Chondrocyte (in vitro differentiated cells): ENCODE measurements around the gene C9orf153. TPM values are rescaled to one million over a fixed set of nuclear protein-coding genes. Genes with fewer than 3 reads are reported as not detected.
"Not testable (repeated sequence)": the region's sequence is repeated elsewhere in the genome, so short reads cannot be mapped to it uniquely, and the experiment has no call there.

ENCODE experiments used
- DNase-seq: peaks from one replicate; pipeline ENCODE4 v3.0.0; 2021; ENCODE audit warnings: mixed read lengths, low spot score
- H3K27ac Mint-ChIP-seq: one replicate; pipeline ENCODE4 v1.8.0; 2021; ENCODE audit warnings: mild to moderate bottlenecking, moderate library complexity, mixed read lengths; ENCODE audit not compliant: unreplicated experiment
- H3K27me3 Mint-ChIP-seq: 2 replicates; pipeline ENCODE4 v1.8.0; 2021; ENCODE audit warnings: low read depth, mixed read lengths
- H3K36me3 Mint-ChIP-seq: 2 replicates; pipeline ENCODE4 v1.8.0; 2021; ENCODE audit warnings: low read depth, mixed read lengths
- H3K4me1 Mint-ChIP-seq: 2 replicates; pipeline ENCODE4 v1.8.0; 2021; ENCODE audit warnings: low read depth, mild to moderate bottlenecking, mixed read lengths
- H3K4me3 Mint-ChIP-seq: one replicate; pipeline ENCODE4 v1.8.0; 2021; ENCODE audit warnings: mild to moderate bottlenecking, moderate library complexity, mixed read lengths; ENCODE audit not compliant: unreplicated experiment
- H3K9me3 Mint-ChIP-seq: 2 replicates; pipeline ENCODE4 v1.8.0; 2021; ENCODE audit warnings: low read depth, mixed read lengths
- CTCF ChIP-seq: fragments of 200-600 bp; sonication (generic); IDR thresholded peaks from 2 replicates; pipeline ENCODE4 v1.5.0; 2021; ENCODE audit warnings: antibody characterized with exemption, mild to moderate bottlenecking, moderate library complexity
- total RNA-seq: library from RNA; stranded (reverse); gene quantifications from 3 replicates; pipeline ENCODE4 v1.2.1, GENCODE V29; 2021

Gene C9orf153
- total RNA-seq, 1 donor from 2014 or later = not detected

GRCh38 chr9:86300701-86301100 lies 41.2 kb upstream of the C9orf153 start:
- no peak overlapping the region for H3K27ac Mint-ChIP-seq
- DNase-seq = no peak
- peaks cover 45% of the 10 kb centered on the region for H3K36me3 Mint-ChIP-seq
- no peaks in the 10 kb centered on the region for H3K9me3 Mint-ChIP-seq
- no peak for TF ChIP-seq CTCF
- peaks cover 11% of the 10 kb centered on the region for H3K4me1 Mint-ChIP-seq
- no peaks in the 10 kb centered on the region for H3K27me3 Mint-ChIP-seq
- no peak overlapping the region for H3K4me3 Mint-ChIP-seq

GRCh38 chr9:86298873-86299272 lies 39.4 kb upstream of the C9orf153 start:
- DNase-seq = no peak
- H3K4me3 Mint-ChIP-seq = no peak overlapping the region
- peaks cover 42% of the 10 kb centered on the region for H3K36me3 Mint-ChIP-seq
- no peak for TF ChIP-seq CTCF
- H3K9me3 Mint-ChIP-seq = no peaks in the 10 kb centered on the region
- no peak overlapping the region for H3K27ac Mint-ChIP-seq
- H3K27me3 Mint-ChIP-seq = no peaks in the 10 kb centered on the region
- peaks cover 6% of the 10 kb centered on the region for H3K4me1 Mint-ChIP-seq

- not testable (repeated sequence) for H3K9me3 Mint-ChIP-seq, DNase-seq, H3K4me1 Mint-ChIP-seq, H3K27me3 Mint-ChIP-seq, H3K4me3 Mint-ChIP-seq, H3K27ac Mint-ChIP-seq
- H3K36me3 Mint-ChIP-seq = peaks cover 12% of the 10 kb centered on the region
These were observed 30.9 kb upstream of the C9orf153 start for GRCh38 chr9:86290341-86290740.

DNA sequence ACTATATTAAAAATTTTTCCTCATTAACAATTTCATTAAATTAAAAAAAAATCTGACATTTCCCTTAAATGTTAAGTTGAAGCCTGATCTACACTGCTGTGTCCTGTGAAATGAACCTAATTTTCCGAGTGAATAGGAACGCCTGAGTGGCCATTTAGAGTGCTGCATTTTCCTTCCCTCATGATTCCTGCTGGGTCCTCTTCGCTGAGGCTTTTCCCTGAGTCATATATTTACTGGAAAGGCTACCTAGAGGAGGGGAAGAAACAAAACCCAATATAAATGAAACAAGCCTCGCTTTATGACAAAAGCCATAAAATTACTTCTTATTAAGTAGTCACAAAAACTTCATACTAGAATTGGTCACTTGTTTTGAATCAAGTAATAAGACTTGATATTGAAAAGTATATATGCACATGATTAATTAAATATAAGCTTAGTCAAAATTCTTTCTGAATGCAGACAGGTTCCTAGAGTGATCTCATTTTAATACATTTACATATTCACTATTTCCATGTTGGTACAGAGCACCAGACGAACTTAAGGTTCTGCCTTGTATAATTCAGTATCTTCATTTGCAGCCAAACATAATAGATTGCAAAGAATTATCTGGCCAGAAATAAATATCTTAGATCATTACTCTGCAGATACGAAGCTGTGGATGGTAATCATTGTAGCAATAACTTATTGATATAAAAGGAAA lies 29.2 kb upstream of the C9orf153 start:
- H3K27ac Mint-ChIP-seq = no peak overlapping the region
- peaks cover 10% of the 10 kb centered on the region for H3K36me3 Mint-ChIP-seq
- no peak for DNase-seq
- no peak for TF ChIP-seq CTCF
- no peak overlapping the region for H3K4me3 Mint-ChIP-seq
- H3K4me1 Mint-ChIP-seq = no peaks in the 10 kb centered on the region
- H3K27me3 Mint-ChIP-seq = no peaks in the 10 kb centered on the region
- H3K9me3 Mint-ChIP-seq = no peaks in the 10 kb centered on the region

DNA sequence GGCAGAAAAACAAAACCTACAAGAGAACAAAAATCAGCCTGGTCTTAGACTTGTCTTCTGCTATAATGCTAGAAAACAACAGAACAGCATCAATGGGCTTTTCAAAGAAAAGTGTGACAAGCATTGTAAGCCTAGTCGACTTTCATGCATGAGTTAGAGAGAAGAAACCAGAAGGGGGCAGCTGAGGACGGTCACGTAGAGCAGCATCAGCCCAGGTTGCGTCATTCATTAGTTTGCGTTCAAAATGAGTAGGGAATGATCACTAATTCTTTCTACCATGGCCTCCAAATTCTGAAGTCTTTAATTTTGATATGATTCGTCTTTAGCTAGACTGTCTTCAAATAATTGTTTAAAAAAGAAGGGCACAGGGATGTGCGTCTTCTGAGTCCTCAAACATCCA lies 27.6 kb upstream of the C9orf153 start:
- Mint-ChIP-seq H3K9me3 (no peaks in the 10 kb centered on the region), H3K27me3 (no peaks in the 10 kb centered on the region), H3K36me3 (peaks cover 5% of the 10 kb centered on the region), H3K4me3 (no peak overlapping the region), H3K4me1 (peaks cover 8% of the 10 kb centered on the region), H3K27ac (peak overlapping the region; percentile 18)
- TF ChIP-seq CTCF = peak; percentile 64
- no peak for DNase-seq

- H3K27me3 Mint-ChIP-seq = no peaks in the 10 kb centered on the region
- no peaks in the 10 kb centered on the region for H3K9me3 Mint-ChIP-seq
- no peak overlapping the region for H3K27ac Mint-ChIP-seq
- peaks cover 12% of the 10 kb centered on the region for H3K4me1 Mint-ChIP-seq
- TF ChIP-seq CTCF = no peak
- peaks cover 5% of the 10 kb centered on the region for H3K36me3 Mint-ChIP-seq
- no peak for DNase-seq
- no peak overlapping the region for H3K4me3 Mint-ChIP-seq
These were observed 26.8 kb upstream of the C9orf153 start for GRCh38 chr9:86286278-86286677.
